Measurements from ENCODE around the gene DHX30. TPM values are rescaled to one million over a fixed set of nuclear protein-coding genes. Genes with fewer than 3 reads are reported as not detected.

DHX30 gene
- total and polyA plus RNA-seq, 2 of the 8 experiments (the other 6 are each of a cell fraction or from before 2014, with no cell fraction given), result 82.4 to 97.9 TPM

- TF ChIP-seq SUZ12 (IDR thresholded peaks at IDR 0.05; ENCODE audit: low read length) (no peak), NRF1 (IDR thresholded peaks at IDR 0.05; ENCODE audit: low read depth, low read length) (no peak)
Observed at GRCh38 chr3:47847260-47847659, 44.3 kb downstream of the DHX30 start (continued).
